Measurements from ENCODE around the gene GCFC2.
A peak's percentile ranks its signal among the peaks of the same experiment; 100 is the strongest.
"Not testable (repeated sequence)": the region's sequence is repeated elsewhere in the genome, so short reads cannot be mapped to it uniquely, and the experiment has no call there.

The GCFC2 gene

GRCh38 chr2:75710577-75711253 is at the start of gene GCFC2:
Gene GCFC2, minus strand, starts transcription at chr2:75710915. Its CDS starts 60 bp downstream, at chr2:75710855.
- DNase-seq (ENCODE audit: low read depth), result peak; percentile 70

- no peak for DNase-seq (ENCODE audit: low read depth)
Measured at GRCh38 chr2:75752828-75753227, 42.1 kb upstream of the GCFC2 start.

GRCh38 chr2:75751824-75752468 is 41.2 kb upstream of the GCFC2 start:
- DNase-seq (ENCODE audit: low read depth), result no peak

- no peak for DNase-seq (ENCODE audit: low read depth)
Measured at GRCh38 chr2:75751360-75751759, 40.6 kb upstream of the GCFC2 start.

GRCh38 chr2:75737961-75738360 is 27.2 kb upstream of the GCFC2 start:
- DNase-seq (ENCODE audit: low read depth), result no peak

- no peak for DNase-seq (ENCODE audit: low read depth)
Measured at GRCh38 chr2:75736276-75736675, 25.6 kb upstream of the GCFC2 start.

GRCh38 chr2:75729861-75730260 is 19.1 kb upstream of the GCFC2 start:
- DNase-seq (ENCODE audit: low read depth), result no peak

GRCh38 chr2:75728614-75729419 is 18.1 kb upstream of the GCFC2 start:
- no peak for DNase-seq (ENCODE audit: low read depth)

- DNase-seq (ENCODE audit: low read depth), result no peak
Measured at GRCh38 chr2:75722687-75723086, 12.0 kb upstream of the GCFC2 start.

GRCh38 chr2:75720525-75720924 is 9.8 kb upstream of the GCFC2 start:
- DNase-seq (ENCODE audit: low read depth), result no peak

- DNase-seq (ENCODE audit: low read depth), result no peak
Measured at GRCh38 chr2:75719616-75720015, 8.9 kb upstream of the GCFC2 start.

- no peak for DNase-seq (ENCODE audit: low read depth)
Measured at GRCh38 chr2:75716406-75716805, 5.7 kb upstream of the GCFC2 start.

- DNase-seq (ENCODE audit: low read depth), result not testable (repeated sequence)
Measured at GRCh38 chr2:75711590-75711989, 875 bp upstream of the GCFC2 start.

- no peak for DNase-seq (ENCODE audit: low read depth)
Measured at GRCh38 chr2:75710220-75710576, 517 bp downstream of the GCFC2 start.

GRCh38 chr2:75709297-75709696 is 1.4 kb downstream of the GCFC2 start:
- DNase-seq (ENCODE audit: low read depth), result no peak

GRCh38 chr2:75707901-75708300 is 2.8 kb downstream of the GCFC2 start:
- DNase-seq (ENCODE audit: low read depth), result no peak

- no peak for DNase-seq (ENCODE audit: low read depth)
Measured at GRCh38 chr2:75705921-75706320, 4.8 kb downstream of the GCFC2 start.

GRCh38 chr2:75703589-75704287 is 7.0 kb downstream of the GCFC2 start:
- no peak for DNase-seq (ENCODE audit: low read depth)

GRCh38 chr2:75702593-75702992 is 8.1 kb downstream of the GCFC2 start:
- no peak for DNase-seq (ENCODE audit: low read depth)

GRCh38 chr2:75698918-75699317 is 11.8 kb downstream of the GCFC2 start:
- no peak for DNase-seq (ENCODE audit: low read depth)

- DNase-seq (ENCODE audit: low read depth), result no peak
Measured at GRCh38 chr2:75688196-75688595, 22.5 kb downstream of the GCFC2 start.

GRCh38 chr2:75683430-75683829 is 27.3 kb downstream of the GCFC2 start:
- not testable (repeated sequence) for DNase-seq (ENCODE audit: low read depth)
